ENCODE measurements around the gene RBM43.

- TF ChIP-seq CTCF (IDR thresholded peaks at IDR 0.05): no peak
- no peak for TF ChIP-seq MAX (IDR thresholded peaks at IDR 0.05; ENCODE audit: low read depth)
- TF ChIP-seq POLR2AphosphoS5 (IDR thresholded peaks at IDR 0.05; ENCODE audit: low read depth, low read length): no peak
- TF ChIP-seq YY1 (IDR thresholded peaks at IDR 0.05; ENCODE audit: low read depth): no peak
- no peak for TF ChIP-seq USF1 (IDR thresholded peaks at IDR 0.05; ENCODE audit: borderline replicate concordance, low read depth)
- no peak for TF ChIP-seq TAF1 (IDR thresholded peaks at IDR 0.05; ENCODE audit: borderline replicate concordance, low read depth, low read length)
- no peak for TF ChIP-seq NRF1 (IDR thresholded peaks at IDR 0.05; ENCODE audit: low read depth, low read length)
- no peak for TF ChIP-seq IRF3 (IDR thresholded peaks at IDR 0.05; ENCODE audit: low read depth, low read length)
- TF ChIP-seq MXI1 (IDR thresholded peaks at IDR 0.05; ENCODE audit: low read depth, low read length): no peak
- no peak for TF ChIP-seq RFX5 (IDR thresholded peaks at IDR 0.05; ENCODE audit: low read length)
- TF ChIP-seq TCF12 (IDR thresholded peaks at IDR 0.05): no peak
- TF ChIP-seq SIN3A (IDR thresholded peaks at IDR 0.05; ENCODE audit: borderline replicate concordance, low read depth, low read length): no peak
- TF ChIP-seq FOXM1 (IDR thresholded peaks at IDR 0.05; ENCODE audit: low read depth): no peak
- no peak for TF ChIP-seq JUND (IDR thresholded peaks at IDR 0.05)
Observed at GRCh38 chr2:151275291-151275690, 13.6 kb upstream of the RBM43 start.
